ENCODE results near the gene C14orf119. TPM values are rescaled to one million over a fixed set of nuclear protein-coding genes. Genes with fewer than 3 reads are reported as not detected.

Gene C14orf119
- total RNA-seq, 3 donors from 2014 or later (not counting 1 experiment from before 2014, with no cell fraction given) = 10.6 to 19.0 (median 14.7) TPM

DNA sequence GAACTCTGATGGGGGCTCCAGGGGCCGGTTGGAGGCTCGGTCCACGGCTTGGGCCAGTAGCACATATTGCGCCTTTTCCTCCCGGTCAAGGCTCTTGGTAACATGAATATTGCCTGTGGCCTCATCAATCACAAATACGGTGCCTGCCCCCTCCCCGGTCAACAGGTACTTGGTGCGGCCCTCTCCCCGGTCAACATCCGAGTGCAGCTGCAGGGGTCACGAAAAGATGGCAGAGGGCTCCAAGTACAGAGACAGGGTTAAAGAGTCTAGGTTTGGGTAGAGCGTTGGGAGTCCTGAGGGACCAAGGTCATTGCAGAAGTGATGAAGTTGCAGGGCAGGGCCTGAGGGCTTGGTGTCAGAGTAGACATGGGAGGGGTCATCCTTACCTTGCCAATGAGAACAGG lies 40.2 kb upstream of the C14orf119 start:
- no peak for ATAC-seq
- Histone ChIP-seq H3K9me3 (ENCODE audit: control insufficient read depth, insufficient read depth, low read length) (no peaks in the 10 kb centered on the region), H3K4me1 (ENCODE audit: control insufficient read depth, insufficient read depth, low read length) (peaks cover 18% of the 10 kb centered on the region), H3K4me3 (ENCODE audit: low read length) (no peak overlapping the region), H3K27me3 (ENCODE audit: control insufficient read depth, insufficient read depth, low read length) (no peaks in the 10 kb centered on the region), H3K27ac (ENCODE audit: low read length) (no peak overlapping the region), H3K36me3 (ENCODE audit: control insufficient read depth, insufficient read depth, low read length) (peaks cover 10% of the 10 kb centered on the region)
- H3K4me1 Mint-ChIP-seq = peaks cover 17 to 27% of the 10 kb centered on the region in 2 donors
- TF ChIP-seq, protein P1, sequence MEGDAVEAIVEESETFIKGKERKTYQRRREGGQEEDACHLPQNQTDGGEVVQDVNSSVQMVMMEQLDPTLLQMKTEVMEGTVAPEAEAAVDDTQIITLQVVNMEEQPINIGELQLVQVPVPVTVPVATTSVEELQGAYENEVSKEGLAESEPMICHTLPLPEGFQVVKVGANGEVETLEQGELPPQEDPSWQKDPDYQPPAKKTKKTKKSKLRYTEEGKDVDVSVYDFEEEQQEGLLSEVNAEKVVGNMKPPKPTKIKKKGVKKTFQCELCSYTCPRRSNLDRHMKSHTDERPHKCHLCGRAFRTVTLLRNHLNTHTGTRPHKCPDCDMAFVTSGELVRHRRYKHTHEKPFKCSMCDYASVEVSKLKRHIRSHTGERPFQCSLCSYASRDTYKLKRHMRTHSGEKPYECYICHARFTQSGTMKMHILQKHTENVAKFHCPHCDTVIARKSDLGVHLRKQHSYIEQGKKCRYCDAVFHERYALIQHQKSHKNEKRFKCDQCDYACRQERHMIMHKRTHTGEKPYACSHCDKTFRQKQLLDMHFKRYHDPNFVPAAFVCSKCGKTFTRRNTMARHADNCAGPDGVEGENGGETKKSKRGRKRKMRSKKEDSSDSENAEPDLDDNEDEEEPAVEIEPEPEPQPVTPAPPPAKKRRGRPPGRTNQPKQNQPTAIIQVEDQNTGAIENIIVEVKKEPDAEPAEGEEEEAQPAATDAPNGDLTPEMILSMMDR (IDR thresholded peaks at IDR 0.05) = no peak
- peaks cover 0 to 3% of the 10 kb centered on the region in 2 donors for H3K27me3 Mint-ChIP-seq (ENCODE audit: low read depth in 2 of 2)
- no peak overlapping the region for H3K4me3 Mint-ChIP-seq
- 97% methylated on average over 12 of the region's 12 CpGs for WGBS (ENCODE audit: insufficient coverage)
- intact Hi-C loops (cut with micrococcal nuclease) = loop anchor here (5.0 to 10.0 kb wide), 3 partner anchors 48 to 670 kb away; no protein-coding TSS in a partner anchor
- peak overlapping the region in 1 of 2 donors; percentile 51 for H3K27ac Mint-ChIP-seq
- H3K9me3 Mint-ChIP-seq = no peaks in the 10 kb centered on the region
- peaks cover 7% of the 10 kb centered on the region for H3K36me3 Mint-ChIP-seq
- DNase-seq = no peak

DNA sequence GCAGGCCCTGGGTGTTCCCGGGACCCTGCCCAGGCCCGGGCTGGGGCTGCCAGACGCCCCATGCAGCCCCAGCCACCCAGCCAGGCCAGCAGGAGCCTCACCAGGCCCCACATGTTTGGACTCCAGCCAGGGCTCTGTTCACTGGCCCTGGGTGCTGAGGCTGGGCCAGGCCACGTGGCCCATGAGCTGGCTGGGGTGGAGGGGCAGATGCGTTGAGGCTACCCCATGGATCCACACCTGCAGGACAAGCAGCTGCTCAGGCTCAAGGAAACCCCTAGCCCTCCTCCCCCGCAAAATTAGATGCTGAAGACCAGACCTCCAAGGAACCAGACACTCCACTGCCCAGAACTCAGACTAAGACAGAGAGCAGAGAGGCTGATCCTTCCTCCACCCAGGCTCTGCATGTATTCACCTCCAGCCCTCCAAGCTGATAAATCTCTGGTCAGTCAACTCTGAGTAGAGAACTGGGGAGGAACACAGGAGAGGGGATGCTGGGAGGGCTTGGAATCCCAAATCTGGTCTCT lies 39.6 kb upstream of the C14orf119 start:
- Histone ChIP-seq H3K4me1 (ENCODE audit: control insufficient read depth, insufficient read depth, low read length) (peaks cover 18% of the 10 kb centered on the region), H3K36me3 (ENCODE audit: control insufficient read depth, insufficient read depth, low read length) (peaks cover 15% of the 10 kb centered on the region), H3K9me3 (ENCODE audit: control insufficient read depth, insufficient read depth, low read length) (no peaks in the 10 kb centered on the region), H3K4me3 (ENCODE audit: low read length) (no peak overlapping the region), H3K27me3 (ENCODE audit: control insufficient read depth, insufficient read depth, low read length) (no peaks in the 10 kb centered on the region), H3K27ac (ENCODE audit: low read length) (no peak overlapping the region)
- no peak for ATAC-seq
- Mint-ChIP-seq H3K27ac (peak overlapping the region; percentile 61 to 91), H3K27me3 (ENCODE audit: low read depth in 2 of 2) (peaks cover 0 to 3% of the 10 kb centered on the region in 2 donors), H3K4me1 (peaks cover 17 to 27% of the 10 kb centered on the region in 2 donors), H3K4me3 (peak overlapping the region; percentile 90), H3K9me3 (no peaks in the 10 kb centered on the region), H3K36me3 (peaks cover 7% of the 10 kb centered on the region)
- WGBS (ENCODE audit: insufficient coverage) = 83% methylated on average over 6 of the region's 6 CpGs
- DNase-seq = no peak
- TF ChIP-seq, protein P1 (IDR thresholded peaks at IDR 0.05) = no peak
- intact Hi-C loops (cut with micrococcal nuclease) = loop anchor here (5.0 to 10.0 kb wide), 3 partner anchors 48 to 671 kb away; no protein-coding TSS in a partner anchor

- ATAC-seq (peak; percentile 68 to 79 (median 73)), DNase-seq (peak; percentile 67 to 85)
- Mint-ChIP-seq H3K9me3 (no peaks in the 10 kb centered on the region), H3K4me3 (peak overlapping the region; percentile 90), H3K27me3 (ENCODE audit: low read depth in 2 of 2) (peaks cover 0 to 3% of the 10 kb centered on the region in 2 donors), H3K4me1 (peaks cover 17 to 27% of the 10 kb centered on the region in 2 donors), H3K27ac (peak overlapping the region; percentile 61 to 91), H3K36me3 (peaks cover 7% of the 10 kb centered on the region)
- Histone ChIP-seq H3K27me3 (ENCODE audit: control insufficient read depth, insufficient read depth, low read length) (no peaks in the 10 kb centered on the region), H3K36me3 (ENCODE audit: control insufficient read depth, insufficient read depth, low read length) (peaks cover 21% of the 10 kb centered on the region), H3K4me3 (ENCODE audit: low read length) (no peak overlapping the region), H3K27ac (ENCODE audit: low read length) (no peak overlapping the region), H3K9me3 (ENCODE audit: control insufficient read depth, insufficient read depth, low read length) (no peaks in the 10 kb centered on the region), H3K4me1 (ENCODE audit: control insufficient read depth, insufficient read depth, low read length) (peaks cover 18% of the 10 kb centered on the region)
- 17% methylated on average over 14 of the region's 17 CpGs for WGBS (ENCODE audit: insufficient coverage)
- intact Hi-C loops (cut with micrococcal nuclease) = loop anchor here (5.0 to 10.0 kb wide), 3 partner anchors 49 to 672 kb away; no protein-coding TSS in a partner anchor
- TF ChIP-seq, protein P1 (IDR thresholded peaks at IDR 0.05) = peak; percentile 66
These were observed 39.0 kb upstream of the C14orf119 start for GRCh38 chr14:23056145-23056955.
